Mucosa of descending colon (tissue), 3 donors: ENCODE measurements around the gene ANXA9. TPM values are rescaled to one million over a fixed set of nuclear protein-coding genes. Genes with fewer than 3 reads are reported as not detected.

Source experiments
- ATAC-seq: fragments of 200-7000 bp; cut with Tn5 transposase; one replicate; pipeline ENCODE4 v1.9.1; 2020; ENCODE audit warnings: mild to moderate bottlenecking, moderate library complexity
- DNase-seq, 3 donors: peaks; one replicate each; pipeline ENCODE4 v3.0.0-alpha.2; 2020
- H3K36me3 ChIP-seq: fragments of 200-600 bp; one replicate; pipeline ENCODE4 v1.8.0; 2021; ENCODE audit warnings: low read depth, mild to moderate bottlenecking
- H3K4me1 ChIP-seq: fragments of 200-600 bp; one replicate; pipeline ENCODE4 v1.8.0; 2021; ENCODE audit warnings: low read depth, mild to moderate bottlenecking
- H3K4me3 ChIP-seq: fragments of 200-600 bp; one replicate; pipeline ENCODE4 v1.8.0; 2021; ENCODE audit warnings: mild to moderate bottlenecking
- H3K9me3 ChIP-seq: fragments of 200-600 bp; one replicate; pipeline ENCODE4 v1.8.0; 2021; ENCODE audit warnings: mild to moderate bottlenecking
- CTCF ChIP-seq: fragments of 200-600 bp; IDR thresholded peaks from one replicate; pipeline ENCODE4 v1.8.0; 2022; ENCODE audit warnings: antibody characterized with exemption, mild to moderate bottlenecking
- intact Hi-C, 2 donors: fragments of 100-400 bp; cut with DNase I in 1 of 2; cut with micrococcal nuclease in 1 of 2; formaldehyde crosslinking; loops; one replicate each; pipeline versions ENCODE4 v1.11.0 to v1.11.1; 2022; cut with DNase I, micrococcal nuclease
- total RNA-seq, 3 donors: library from RNA; stranded (reverse); fragmentation: NEBNext Ultra II Directional in 2 of 3; extraction: Animal tissue kit (Norgen Biotek cat#: 25700) in 2 of 3; gene quantifications; one replicate each; pipeline versions ENCODE4 v1.2.1 to v1.2.4, GENCODE V29; 2021 to 2023
- donor health status: DM: no; HTN: no; CAD: no; lungs with moderate emphysema.
- donor health status: DM: no; HTN: no; CAD: no.
- donor health status: DM: no; HTN: yes; CAD: no.

The ANXA9 gene
- total RNA-seq, 3 donors from 2014 or later = not detected

GRCh38 chr1:150960646-150961045, 21.4 kb upstream of the ANXA9 start:
- intact Hi-C loops = no loop called here
- peaks cover 11% of the 10 kb centered on the region for H3K36me3 ChIP-seq

GRCh38 chr1:150961756-150962155, 20.3 kb upstream of the ANXA9 start:
- H3K36me3 ChIP-seq = peaks cover 15% of the 10 kb centered on the region

More at GRCh38 chr1:150960646-150961045, 21.4 kb upstream of the ANXA9 start:
- no peak for TF ChIP-seq CTCF
- Histone ChIP-seq H3K9me3 (no peaks in the 10 kb centered on the region), H3K4me1 (no peaks in the 10 kb centered on the region), H3K4me3 (no peak overlapping the region)
- no peak for DNase-seq
- ATAC-seq = no peak

GRCh38 chr1:150963321-150964163, 18.6 kb upstream of the ANXA9 start:
- no peak overlapping the region for H3K4me3 ChIP-seq
- intact Hi-C loops = no loop called here
- TF ChIP-seq CTCF = no peak
- no peaks in the 10 kb centered on the region for H3K9me3 ChIP-seq
- peaks cover 21% of the 10 kb centered on the region for H3K36me3 ChIP-seq
- ATAC-seq = no peak
- no peak for DNase-seq
- H3K4me1 ChIP-seq = no peaks in the 10 kb centered on the region

More at GRCh38 chr1:150961756-150962155, 20.3 kb upstream of the ANXA9 start:
- H3K9me3 ChIP-seq = no peaks in the 10 kb centered on the region
- ATAC-seq (no peak), DNase-seq (no peak)
- no peak overlapping the region for H3K4me3 ChIP-seq
- intact Hi-C loops = no loop called here
- H3K4me1 ChIP-seq = no peaks in the 10 kb centered on the region
- no peak for TF ChIP-seq CTCF

GRCh38 chr1:150964164-150964489, 18.0 kb upstream of the ANXA9 start:
- no peak for TF ChIP-seq CTCF
- peaks cover 21% of the 10 kb centered on the region for H3K36me3 ChIP-seq
- ATAC-seq (no peak), DNase-seq (no peak)
- H3K4me3 ChIP-seq = no peak overlapping the region
- no peaks in the 10 kb centered on the region for H3K9me3 ChIP-seq
- intact Hi-C loops = no loop called here
- no peaks in the 10 kb centered on the region for H3K4me1 ChIP-seq

DNA sequence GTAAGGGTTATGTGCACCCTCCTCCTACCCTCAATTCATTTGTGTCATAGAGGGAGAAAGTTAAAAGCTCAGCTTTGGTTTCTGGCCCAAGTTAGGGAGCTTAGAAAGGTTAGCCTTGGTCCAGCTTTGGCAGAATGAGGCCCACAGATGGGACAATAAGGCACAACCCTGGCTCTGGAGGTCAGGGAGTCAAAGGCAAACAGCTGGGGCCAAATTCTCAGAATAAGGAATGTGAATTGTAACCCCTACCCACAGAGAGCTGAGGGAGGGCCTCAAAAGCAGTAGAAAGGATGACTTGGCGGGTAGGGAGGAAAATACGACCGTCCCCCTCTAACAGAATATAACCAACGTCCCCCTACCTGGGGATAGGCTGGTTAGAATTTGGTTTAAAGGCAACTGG, 16.5 kb upstream of the ANXA9 start:
- no peak for TF ChIP-seq CTCF
- Histone ChIP-seq H3K9me3 (no peaks in the 10 kb centered on the region), H3K36me3 (peaks cover 21% of the 10 kb centered on the region), H3K4me1 (peaks cover under 1% of the 10 kb centered on the region), H3K4me3 (no peak overlapping the region)
- ATAC-seq (no peak), DNase-seq (no peak)
- intact Hi-C loops = no loop called here
